ENCODE results near the gene CDK17.
"Not testable (repeated sequence)": the region's sequence is repeated elsewhere in the genome, so short reads cannot be mapped to it uniquely, and the experiment has no call there.

CDK17 gene

DNA sequence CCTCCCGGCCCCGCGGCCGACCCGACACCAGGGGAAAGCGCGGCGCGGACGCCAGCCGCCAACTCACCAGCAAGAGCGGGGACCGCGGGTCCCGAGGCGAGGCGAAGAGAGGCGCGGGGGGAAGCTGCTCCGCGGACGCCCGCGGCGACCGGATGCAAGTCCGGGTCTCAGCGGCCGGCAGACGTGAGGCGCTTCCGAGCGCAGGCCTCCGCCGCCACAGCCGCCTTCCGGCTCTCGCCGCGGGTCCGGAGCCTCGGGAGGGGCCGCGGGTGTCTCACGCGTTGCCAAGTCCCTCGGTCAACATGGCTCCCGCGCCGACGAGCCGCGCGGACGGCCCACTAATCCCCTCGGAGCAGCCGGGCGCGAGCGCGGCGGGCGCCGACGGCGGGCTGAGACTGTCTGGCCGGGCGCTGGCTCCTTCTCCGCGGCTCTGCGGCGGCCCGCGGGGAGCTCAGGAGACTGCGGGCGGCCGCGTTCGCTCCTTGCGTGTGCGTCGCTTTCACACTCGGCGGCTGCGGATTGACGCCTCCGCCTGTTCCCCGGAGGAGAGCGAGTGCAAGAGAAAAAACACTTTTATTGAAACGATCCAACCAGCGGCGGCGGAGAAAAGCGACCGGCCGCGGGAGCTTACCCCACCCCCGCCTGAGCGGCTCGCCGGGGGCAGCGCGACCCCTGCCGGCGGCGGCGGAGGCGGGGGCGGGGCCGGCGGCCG is at the start of gene CDK17:
Gene CDK17 (minus strand): TSS at position 521 of the 712 bp plus-strand sequence. CDS start 65,603 bp downstream, outside the sequence.
- peak; percentile 93 to 94 for DNase-seq

DNA sequence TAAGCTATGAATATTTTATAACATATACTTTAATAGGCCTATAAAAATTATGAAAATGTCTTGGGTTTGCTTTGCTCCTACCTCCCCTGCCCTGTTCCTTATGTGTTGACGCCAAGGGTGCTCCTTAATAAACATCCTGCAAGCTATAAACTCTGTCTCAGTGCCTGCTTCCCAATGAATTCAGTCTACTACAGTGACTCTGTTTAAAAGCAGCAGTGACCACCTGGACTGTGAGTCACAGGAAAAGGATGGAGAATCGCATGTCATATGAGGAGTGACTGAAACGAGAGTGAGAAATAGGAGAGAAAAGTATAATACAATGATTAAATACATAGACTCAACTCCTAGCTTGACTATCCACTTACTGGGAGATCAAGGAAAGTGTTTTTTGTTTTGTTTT is 48.1 kb upstream of the CDK17 start:
- no peak for DNase-seq

DNA sequence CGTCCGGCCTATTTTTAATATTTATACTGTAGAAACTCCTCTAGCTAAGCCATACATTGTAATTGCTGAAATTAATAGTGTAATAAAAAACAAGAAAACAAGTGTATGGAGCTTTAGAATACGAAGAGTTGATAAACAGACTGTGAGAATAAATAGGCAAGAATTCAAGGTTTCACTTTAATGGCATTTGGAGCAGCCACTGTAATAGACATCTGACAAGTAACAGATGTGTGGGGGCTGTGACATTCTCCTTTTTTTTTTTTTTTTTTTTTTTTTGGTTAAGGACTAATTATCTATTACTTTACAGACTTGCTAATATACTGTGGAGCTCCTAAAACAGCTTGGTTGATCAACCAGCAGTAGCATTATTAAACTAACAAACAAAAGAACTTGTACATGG is 47.0 kb upstream of the CDK17 start:
- DNase-seq: no peak

DNA sequence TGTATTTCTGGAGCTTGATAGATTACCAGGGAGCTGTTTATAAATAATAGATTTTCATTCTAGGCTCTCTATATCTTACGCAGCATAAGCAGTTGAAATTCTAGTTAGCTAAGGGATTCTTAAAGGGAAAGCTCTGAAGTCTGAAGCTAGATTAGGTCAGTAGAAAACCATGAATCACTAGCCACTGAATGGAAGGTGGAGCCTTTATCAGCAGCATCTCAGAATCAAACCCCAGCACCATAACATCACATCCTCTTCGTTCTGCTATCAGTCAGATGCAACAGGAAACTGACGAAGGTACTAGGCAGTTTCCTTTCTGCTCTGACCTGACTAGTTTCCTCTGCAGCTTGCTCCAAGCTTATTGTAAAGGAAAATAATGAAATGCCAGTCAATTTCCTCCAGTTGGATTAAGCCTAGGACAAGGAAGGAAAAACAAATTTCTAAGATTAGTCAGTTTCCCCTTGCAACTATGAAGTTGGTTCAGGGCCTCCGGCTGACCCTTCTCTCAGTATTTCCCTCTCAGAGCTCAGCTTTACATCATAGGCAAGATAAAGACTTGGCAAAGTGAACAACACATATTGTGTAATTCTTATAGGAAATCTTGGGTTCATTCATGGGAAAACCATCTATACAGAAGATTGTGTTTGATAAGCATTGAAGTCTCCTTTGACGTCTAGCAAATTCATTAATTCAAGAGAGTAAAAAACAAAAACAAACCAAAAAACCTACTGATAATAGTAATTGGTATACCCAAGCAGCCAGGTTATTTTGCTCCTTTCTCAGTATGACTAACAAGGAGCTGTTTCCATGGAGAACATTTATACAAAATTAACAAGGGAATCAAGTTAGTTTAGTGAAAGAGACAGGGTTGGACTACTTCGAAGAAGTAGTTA is 45.7 kb upstream of the CDK17 start:
- peak; percentile 78 to 88 for DNase-seq

DNA sequence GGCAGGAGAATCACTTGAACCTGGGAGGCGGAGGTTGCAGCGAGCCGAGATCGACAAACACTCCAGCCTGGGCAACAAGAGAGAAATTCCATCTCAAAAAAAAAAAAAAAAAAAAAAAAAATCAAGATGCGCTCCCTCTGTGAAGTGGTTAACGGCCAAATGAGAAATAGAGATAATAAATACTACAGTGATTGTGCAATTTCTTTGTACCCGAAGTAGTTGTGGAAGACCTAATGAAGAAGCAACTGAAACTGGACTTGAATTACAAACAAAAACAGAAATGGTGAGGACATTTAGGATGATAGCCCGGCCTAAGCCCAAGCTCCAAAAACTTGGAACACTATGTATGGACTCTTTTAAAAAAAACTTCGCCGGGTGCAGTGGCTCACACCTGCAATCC is 44.2 kb upstream of the CDK17 start:
- DNase-seq: no peak

DNA sequence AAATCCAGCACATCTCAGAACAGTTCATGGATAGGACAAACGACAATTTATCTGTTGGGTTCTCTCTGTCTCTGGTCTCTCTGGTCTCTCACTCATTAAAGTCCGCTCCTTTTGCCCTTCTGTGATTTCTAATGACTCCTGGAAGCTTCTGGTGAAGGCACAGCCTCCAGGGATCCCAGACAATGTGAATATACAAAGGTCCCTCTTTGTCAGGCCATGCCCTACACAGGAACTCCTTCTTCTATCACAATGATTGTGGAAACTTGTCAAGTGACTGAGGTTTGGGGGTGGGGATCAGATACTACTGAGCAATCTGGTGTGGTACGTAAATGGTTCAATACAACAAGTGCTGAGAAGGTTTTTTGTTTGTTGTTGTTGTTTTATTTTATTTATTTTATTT is 42.7 kb upstream of the CDK17 start:
- DNase-seq: no peak

DNA sequence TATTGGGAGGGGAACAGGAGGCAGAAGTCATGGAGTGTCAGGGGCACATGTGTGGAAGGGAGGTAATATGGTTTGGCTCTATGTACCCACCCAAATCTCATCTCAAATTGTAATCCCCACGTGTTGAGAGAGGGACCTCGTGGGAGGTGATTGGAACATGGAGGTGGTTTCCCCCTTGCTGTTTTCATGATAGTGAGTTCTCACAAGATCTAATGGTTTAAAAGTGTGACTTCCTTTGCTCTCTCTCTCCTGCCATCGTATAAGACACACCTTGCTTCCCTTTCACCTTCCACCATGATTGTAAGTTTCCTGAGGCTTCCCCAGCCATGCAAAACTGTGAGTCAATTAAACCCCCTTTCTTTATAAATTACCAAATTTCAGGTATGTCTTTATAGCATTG is 41.6 kb upstream of the CDK17 start:
- DNase-seq: peak; percentile 5 to 46

DNA sequence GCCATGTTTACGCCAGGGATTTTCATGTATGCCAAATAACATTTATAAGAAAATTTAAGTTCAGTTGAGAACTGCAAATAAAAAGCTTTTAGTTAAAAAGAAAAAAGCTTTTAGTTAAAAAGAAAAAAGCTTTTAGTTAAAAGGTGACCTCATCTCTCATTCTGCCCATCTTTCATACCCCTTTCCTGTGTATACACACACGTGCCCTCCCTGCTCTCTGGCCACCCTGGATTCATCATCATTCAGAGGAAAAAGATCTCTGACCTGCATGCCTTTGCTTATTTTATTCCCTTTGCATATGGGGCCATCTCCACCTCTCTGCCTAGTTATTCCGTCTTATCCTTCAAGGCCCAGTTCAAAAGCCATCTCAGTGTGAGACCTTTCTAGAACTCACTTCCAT is 38.1 kb upstream of the CDK17 start:
- DNase-seq: no peak

DNA sequence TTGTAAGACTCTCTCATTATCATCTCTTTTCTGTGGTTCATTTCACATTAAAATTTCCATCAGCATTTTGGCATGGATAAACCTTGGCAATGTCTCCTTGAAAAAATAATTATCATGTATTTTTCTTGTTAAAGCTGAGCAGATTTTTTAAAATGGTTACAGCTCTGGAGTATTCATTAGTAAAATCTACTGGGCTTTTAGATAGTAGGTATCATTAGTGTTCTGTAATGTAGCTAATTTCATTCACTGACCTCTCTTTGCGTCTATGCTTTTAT is 36.9 kb upstream of the CDK17 start:
- no peak for DNase-seq

DNA sequence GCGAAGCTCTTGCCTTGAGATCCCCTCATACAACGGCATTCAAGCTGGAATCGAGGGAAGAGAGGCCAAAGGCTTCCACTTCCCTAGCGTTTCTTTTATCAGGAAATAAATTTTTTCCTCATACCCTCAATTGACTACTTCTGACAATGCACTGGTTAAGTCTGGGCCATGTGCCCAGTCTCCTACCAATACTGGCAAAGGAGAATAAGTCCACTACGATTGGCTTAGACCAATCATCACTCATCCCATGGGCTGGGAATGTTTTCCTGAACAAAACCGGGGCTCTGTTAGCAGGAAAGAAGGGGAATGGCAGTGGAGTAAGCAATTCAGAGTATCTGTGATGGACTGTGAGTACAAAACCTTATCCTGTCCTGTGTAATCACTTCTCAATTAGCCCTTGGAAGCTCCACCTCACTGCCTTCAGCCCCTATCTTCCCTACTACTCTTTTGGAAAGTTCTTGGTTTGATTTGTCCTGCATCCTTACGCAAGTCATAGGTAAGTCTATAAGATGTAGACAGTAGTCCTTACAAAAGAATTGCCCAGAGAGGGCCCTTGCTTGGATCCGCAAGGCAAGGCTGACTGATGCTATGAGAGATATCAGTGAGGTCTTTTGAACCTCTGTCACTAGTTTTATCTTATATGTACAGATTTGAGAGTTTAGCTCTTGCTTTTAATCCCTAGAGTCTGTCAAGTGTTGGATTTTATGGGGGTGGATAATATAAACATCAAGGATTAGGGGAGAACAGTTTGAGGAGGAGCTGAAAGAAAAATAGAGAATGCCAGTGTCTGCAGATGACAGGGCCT is 36.3 kb upstream of the CDK17 start:
- no peak for DNase-seq

DNA sequence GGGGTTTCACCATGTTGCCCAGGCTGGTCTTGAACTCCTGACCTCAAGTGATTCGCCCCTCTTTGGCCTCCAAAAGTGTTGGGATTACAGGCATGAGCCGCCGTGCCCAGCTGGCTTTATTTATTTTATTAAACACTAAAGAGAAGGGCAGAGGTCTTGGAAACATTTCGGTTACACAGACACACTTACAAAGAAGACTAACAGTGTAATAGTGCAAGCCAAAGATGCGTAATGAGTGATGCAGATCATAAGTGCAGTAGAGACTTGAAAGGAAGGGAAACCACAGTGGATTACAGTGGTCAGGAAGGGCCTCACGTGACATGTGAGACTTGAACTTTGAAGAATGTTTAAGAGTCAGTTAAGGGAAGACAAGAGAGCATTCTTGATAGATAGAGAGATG is 33.9 kb upstream of the CDK17 start:
- DNase-seq: peak; percentile 78 to 85

DNA sequence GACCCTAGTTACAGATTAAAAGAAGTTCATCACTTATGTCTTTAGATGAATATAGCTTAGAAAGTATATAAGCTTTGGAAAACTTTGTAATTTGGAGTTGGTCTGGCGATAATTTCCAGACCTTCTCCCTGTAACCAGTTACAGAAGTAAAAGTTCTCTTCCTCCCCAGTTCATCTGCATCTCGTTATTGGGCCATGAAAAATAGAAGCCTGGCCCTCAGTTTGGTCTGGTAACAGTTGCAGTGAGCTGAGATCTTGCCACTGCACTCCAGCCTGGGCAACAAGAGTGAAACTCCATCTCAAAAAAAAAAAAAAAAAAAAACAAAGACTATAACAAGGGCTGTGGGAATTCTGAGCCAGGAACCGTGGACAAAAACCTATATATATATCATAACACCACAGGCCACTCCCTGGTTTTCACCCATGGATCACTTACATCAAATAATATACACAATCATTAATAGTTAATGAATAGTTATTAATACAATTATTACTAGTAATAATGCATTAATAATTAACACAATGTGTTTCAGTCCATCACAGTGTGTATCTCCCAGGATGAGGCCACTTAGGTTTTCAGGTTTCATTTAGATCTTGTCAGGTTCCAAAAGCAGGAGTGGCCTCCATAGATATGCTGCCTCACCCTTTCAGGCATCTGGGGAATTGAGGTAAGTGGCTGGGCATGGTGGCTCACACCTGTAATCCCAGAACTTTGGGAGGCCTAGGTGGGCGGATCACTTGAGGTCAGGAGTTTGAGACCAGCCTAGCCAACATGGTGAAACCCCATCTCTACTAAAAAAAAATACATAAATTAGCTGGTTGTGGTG is 32.5 kb upstream of the CDK17 start:
- DNase-seq: not testable (repeated sequence)

DNA sequence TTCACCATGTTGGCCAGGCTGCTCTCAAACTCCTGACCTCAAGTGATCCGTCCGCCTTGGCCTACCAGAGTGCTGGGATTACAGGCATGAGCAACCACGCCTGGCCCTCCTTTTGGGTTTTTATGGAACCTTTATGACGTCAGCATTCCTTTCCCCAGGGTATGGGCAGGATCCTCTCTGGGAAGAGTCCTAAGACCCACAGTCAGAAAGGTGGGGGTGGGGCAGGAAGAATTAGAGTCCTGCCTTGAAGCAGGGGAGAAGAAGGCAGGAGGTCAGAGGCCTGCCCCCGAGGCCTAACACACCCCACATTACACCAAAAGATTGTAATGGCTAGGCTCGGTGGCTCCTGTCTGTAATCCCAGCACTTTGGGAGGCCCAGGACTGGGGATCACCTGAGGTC is 30.8 kb upstream of the CDK17 start:
- DNase-seq: no peak

DNA sequence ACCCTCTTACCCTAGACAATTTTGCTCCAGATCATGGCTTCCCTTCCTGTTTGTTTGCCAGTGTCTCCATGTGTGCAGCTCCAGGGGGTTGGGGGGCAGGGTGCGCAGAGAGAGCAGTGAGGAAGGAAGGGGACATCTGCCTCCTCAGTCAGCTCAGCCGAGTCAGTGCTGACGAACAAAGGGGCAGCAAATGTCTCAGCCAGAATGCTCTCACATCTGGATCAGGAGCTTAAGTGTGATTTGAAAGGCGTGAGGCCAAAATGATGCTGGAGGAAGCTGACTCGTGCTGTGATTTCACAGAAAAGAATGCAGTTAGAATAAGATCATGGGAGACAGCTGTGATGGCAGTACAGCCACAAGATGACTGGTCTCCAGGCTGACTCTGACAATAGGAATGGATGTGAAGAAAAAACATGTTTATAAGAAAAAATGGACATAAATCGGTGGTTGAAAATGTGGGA is 27.1 kb upstream of the CDK17 start:
- no peak for DNase-seq

DNA sequence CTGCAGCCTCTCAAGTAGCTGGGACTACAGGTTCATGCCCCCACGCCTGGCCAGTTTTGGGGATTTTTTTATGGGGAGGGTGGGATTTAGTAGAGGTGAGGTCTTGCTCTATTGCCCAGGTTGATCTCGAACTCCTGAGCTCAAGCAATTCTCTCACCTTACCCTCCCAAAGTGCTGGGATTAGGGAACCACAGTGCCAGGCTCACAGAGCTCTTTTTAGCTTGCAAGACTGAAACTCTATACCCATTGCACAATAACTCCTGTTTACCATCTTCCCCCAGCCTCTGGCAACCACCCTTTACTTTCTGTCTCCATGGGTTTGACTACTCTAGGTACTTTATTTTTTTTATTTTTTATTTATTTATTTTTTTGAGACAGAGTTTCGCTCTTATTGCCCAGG is 25.7 kb upstream of the CDK17 start:
- DNase-seq: no peak

DNA sequence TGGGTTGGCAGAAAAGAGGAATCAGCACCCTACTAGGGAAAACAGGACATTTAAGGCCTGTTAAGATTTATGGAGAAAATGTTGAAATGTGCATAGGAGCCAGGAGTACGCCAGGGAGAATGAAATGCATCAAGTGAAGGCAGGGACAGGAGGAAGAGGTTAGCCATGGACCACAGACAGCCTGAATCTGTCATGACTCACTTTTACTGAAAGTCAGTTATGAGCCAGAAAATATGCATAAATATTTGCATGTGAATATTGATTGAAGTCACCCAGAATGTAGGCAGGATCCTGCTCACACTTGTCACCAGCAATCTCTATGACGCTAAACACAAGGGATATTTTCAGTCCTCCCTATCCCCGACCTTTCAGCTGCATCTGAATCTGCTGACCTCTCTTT is 25.1 kb upstream of the CDK17 start:
- no peak for DNase-seq

DNA sequence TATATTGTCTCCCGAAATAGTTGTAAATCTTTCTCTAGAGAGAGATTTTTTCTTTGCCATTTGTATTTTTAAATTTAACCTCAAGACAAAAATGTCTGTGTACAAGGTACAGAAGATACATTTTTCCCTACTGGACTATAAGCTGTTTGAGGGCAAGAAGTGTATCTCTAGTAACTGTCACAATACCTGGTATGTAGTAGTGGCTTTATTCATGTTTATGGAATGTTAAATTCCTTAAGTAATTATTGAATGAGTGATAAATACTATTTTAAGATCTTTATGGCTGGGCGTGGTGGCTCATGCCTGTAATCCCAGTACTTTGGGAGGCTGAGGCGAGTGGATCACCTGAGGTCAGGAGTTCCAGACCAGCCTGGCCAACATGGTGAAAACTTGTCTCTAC is 24.4 kb upstream of the CDK17 start:
- DNase-seq: no peak

DNA sequence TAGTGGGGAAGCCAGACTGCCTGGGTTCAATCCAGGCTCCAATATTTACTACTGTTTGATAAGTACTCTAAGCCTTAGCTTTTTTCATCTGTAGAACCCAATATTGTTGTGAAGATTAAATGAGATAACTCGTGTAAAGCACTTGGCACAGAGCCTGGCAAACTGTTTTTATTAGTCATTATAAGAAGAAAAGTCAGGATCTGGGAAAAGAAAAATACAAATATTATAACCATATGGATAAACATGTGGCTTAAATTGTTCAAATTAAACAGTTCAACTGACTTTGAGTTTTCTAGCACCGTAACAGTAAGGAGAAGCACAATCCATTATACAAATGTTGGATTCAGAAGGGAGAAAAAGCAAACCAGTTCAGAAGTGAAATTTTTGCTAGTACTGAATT is 22.0 kb upstream of the CDK17 start:
- no peak for DNase-seq

DNA sequence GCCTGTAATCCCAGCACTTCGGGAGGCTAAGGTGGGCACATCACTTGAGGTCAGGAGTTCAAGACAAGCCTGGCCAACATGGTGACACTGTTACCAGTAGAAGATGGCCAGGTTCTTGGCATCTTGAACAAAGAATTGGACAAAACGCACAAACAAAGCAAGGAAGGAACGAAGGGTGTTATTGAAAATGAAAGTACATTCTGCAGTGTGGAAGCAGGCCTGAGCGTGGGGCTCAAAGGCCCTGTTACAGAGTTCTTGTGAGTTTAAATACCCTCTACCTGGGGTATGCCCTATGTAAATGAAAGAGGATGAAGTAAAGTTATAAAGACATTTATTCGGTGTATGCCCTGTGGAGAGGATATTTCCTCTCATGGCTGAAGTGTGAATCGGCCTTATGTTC is 20.8 kb upstream of the CDK17 start:
- peak; percentile 18 to 46 for DNase-seq

DNA sequence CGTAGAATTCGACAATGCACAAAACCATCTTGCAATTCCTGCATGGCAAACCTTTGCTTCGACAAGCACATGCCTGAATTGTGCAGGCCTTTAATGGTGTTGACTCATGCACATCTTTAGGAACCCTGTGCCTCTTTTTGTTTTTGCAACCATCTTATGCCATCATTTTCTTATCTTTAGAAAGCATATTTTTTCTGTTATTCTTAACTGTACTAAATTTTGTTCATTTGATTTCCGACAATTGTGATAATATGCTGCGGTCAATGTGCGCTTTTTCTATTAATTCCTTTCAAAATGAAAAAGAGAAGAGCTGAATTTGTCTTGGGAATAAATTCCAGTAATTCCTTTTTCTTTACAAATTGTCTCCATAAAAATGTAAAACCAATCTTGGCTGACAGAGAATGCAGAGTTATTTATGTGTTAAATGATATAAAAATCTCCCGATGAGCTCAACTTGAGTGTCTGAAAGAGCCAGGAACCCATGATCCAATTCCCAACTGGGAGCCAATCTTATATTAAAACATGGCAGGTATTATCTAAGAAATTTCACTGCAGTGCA is 20.1 kb upstream of the CDK17 start:
- DNase-seq: no peak

DNA sequence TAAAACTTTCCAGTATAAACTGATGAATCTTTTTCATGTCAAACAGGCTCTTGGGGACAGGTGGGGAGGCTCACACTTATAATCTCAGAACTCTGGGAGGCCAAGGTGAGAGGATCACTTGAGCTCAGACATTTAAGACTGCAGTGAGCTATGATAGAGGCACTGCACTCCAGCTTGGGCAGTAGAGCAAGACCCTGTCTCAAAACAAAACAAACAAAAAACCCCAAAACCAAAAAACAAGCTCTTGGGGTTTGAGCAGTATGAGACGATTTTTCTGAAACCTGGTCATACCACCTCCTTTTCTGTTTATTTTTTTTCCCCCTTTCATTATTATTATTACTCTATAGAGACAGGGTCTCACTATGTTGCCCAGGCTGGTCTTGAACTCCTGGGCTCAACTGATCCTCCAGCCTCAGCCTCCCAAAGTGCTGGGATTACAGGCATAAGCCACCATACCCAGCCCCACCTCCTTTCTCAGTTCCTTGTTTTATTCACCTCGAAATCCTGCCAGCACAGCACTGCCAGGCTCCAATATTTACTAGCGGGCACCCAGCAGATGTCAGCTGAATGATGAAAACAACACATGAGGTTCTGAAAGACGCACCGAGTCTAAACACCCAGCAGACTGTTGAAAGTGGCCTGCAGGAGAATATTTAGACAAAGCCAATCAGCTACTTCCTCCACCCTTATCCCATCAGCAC is 19.5 kb upstream of the CDK17 start:
- no peak for DNase-seq

DNA sequence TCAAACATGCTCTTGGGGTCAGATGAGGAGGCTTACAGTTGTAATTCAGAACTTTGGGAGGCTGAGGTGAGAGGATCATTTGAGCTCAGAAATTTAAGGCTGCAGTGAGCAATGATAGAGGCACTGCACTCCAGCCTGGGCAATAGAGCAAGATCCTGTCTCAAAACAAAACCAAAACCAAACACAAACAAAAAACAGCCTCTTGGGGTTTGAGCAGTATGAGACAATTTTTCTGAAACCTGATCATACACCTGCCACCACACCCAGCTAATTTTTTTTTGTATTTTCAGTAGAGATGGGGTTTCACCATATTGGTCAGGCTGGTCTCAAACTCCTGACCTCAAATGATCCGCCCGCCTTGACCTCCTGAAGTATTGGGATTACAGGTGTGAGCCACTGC is 17.4 kb upstream of the CDK17 start:
- DNase-seq: not testable (repeated sequence)
